GM19099 (cell line): Measurements from ENCODE around the gene ENAH.

ENCODE experiments used
- POLR2A ChIP-seq: IDR thresholded peaks from 3 replicates; pipeline ENCODE4 v1.6.1; 2011; ENCODE audit warnings: low read depth; ENCODE audit not compliant: insufficient read length; ENCODE audit errors: extremely low read depth

Gene ENAH

DNA sequence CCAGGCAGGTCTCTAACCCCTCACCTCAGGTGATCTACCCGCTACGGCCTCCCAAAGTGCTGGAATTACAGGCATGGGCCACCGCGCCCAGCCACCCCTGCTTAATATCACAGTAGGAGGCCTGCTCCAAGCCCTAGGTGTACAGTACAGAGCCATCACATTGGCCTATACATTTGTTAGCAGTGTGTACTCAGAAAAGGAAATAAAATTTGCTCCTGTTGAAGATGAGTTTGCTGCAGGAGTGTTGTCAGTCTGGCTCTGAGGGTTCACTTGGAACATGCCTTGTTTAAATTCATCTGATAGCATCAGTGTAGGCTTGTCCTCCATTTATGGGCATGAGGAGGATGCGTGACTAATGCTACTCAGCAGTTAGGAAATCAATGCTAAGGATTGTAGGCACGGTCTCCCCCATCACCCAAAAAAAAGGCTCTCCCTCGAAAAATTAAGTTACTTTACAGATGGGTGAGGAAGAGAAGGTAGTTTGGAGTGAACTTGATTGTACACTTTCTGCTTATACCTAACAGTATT lies 4.6 kb upstream of the ENAH start:
- TF ChIP-seq POLR2A, result no peak

DNA sequence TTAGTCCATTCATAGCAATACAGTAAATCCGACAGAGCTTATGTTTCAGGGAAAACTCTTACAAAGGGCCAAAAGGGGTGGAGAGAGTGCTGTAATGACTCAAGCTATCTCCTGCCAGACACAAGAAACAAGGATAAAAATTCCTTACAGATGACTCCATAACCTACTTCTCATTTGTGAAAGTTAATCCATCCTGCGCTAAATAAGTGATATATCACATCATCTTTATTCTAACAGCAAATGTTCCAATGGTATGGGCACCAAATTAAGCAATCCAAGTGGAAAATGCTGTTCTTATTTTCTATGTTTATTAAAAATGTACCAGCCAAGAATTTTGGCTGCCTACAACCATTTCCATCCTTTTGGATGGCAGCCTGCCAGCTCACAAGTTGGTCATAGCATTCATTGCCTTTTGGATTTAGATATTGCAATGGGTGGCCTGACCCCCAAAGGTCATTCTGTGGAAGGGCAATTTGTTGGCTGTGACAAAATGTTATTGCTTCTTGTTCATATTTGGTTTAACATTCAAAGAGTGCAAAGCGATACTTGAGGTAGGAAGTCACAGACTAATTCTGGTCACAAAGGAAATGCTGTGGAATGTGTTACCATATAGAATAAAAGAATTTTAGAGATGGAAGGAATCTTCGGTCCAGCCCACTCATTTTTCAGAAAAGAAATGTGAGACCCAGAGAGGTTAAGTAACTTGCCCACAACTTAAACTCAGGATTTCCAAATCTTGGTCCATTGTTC lies 2.8 kb upstream of the ENAH start:
- TF ChIP-seq POLR2A, result no peak

DNA sequence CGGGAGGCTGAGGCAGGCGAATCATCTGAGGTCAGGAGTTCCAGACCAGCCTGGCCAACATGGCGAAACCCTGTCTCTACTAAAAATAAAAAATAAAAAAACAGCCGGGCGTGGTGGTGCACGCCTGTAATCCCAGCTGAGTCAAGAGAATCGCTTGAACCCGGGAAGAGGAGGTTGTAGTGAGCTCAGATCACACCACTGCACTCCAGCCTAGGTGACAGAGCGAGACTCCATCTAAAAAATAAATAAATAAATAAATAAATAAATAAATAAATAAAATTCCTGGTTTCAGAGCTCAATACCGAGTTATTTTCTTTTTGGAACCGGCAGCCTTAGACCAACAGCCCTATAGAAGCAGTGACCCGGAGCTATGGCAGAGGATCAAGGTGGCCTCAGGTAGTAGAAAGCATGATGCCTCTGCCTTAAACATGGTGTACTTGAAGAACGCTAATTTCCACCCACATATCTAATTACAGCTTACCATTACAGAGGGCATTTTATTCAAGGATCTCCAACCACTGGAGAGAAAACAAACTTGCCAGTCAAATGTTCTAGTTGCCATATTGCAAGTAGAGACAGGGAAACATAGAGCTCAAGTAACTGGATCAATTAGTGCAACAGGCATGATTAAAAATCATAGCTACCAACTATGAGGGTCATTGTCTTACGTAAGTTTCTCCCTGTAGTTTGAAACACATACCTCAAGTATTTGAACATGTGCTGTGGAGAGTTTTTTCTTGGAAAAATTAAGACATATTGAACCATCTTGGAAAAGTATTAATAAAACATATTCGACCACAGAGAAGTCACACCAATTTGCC lies 2.0 kb upstream of the ENAH start:
- TF ChIP-seq POLR2A, result no peak

DNA sequence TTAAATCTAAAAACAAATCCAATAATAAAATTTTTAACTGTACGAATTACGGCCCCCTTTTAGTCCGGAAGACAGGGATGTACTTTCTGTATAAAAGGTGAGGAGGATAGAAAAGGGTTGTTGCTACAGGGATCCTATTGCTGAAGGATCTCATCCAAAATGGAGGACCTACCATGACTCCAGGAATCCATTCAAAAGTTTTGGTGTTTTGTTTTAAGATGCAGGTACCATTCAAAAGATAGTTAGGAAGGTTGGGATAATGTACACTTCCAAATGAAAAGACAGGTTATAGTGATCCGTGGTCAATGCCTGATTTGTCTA lies 1.3 kb upstream of the ENAH start:
- TF ChIP-seq POLR2A, result no peak

DNA sequence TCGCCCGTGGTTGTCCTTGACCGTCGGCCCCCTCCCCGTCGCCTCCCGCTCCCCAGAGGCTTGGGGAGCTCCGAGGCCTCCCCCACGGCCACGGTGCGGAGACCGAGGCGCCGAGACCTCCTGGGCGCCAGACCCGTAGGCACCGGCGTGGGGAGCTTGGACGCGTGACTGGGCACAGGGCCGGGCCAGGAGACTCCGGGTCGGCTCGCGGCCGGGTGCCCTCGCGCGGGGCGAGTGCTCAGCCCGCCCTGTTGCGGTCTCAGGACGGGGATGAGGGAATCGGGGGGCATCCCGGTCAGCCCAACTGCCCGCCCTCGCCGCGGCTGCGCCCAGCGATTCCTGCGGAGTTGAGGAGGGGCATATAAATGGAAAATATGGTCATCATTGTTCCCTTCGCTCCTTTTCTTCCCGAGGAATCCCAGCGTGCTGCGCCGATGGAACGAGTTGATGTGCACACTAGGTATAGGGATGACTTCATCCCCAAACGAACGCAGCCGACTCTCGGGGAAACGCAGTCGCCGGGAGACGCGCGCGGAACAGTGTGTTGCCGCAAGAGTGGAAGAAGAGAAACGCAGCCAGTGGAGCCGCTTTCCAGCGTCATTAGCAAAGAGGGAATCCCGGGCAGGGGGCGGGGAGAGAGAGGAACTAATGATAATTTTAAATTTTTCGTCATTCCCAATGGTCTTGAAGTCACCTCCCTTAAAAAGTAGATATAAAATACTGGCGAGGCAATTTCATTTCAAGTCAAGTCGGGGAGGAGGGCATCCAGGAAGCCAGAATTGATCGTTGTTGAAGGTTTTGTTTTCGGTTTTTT lies 747 bp upstream of the ENAH start:
- TF ChIP-seq POLR2A, result no peak

DNA sequence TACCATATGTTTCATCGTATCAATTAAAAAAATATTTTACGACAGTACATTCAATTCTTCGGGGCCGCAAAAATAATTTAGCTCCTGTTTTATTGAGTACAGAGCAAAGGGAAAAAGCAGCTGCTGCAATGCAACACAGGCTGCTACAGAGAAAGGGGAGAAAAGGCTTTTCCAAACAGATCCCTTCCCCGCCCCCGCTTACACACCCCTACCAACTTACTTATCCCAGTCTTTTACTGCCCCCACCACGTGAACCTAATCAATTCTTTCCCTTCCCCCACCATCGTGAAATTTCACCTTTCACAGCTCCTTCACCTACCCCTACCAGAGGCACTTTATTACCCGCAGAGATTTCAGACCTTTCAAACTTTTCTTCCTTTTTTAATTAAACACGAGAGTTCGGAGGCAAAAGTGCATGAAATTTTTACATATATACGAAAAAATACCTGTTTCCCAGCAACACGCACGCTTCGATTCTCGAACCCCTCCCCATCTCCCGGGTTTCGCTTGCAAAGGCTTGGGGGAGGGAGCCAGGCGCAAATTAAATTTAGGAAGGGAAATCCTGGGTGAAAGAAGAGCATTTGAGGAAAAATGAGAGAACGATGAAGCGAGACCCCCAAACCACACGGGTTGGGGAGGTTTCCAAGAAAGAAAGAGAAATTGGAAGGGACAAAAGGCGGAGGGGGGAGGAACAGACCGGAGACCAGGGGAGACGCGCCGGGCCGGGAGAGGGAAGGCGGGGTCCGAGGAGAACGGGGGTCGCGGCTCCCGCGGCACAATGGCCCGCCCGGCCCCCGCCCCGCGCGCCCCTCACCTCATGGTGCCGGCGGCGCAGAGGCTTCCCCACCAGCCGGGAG lies 823 bp downstream of the ENAH start:
- no peak for TF ChIP-seq POLR2A

DNA sequence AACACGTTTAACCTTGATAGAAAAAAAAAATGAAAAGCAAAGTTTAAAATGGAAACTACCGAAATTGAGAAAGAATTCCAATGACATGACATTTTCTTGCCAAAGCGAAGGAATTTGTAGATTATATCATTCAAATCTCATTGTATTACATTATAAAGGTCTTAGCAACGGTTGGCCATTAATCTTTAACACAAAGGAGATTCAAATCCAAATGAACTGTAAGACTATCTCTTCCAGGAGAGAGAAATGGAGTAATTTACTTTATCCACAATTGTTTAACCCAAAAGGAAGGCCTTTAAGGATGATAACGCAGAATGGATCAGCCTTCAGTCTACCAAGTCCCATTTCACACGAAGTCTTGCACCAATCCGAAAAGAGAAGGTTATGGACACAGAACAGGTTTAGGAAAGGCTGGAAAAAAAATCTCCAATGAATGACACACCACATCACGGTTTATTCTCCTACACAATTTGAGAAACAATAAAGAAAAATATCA lies 1.5 kb downstream of the ENAH start:
- TF ChIP-seq POLR2A, result no peak

DNA sequence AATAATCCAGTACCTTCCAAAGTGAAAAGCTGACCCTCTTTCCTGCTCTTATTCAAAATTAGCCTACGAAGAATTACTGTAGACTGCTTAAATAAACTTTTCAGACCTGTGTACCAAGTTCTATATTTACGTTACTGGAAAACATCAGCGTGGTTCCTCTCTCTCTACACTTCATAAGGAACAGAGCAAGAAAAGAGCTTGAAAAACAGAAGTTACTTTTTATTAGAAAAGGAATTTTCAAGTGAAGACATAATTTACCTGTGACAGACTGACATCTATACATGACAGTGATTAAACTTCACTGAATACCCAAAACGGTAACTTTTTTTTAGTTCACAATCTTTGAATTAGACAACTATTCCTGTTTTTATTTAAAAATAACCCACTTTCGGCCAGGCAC lies 2.7 kb downstream of the ENAH start:
- TF ChIP-seq POLR2A, result no peak

DNA sequence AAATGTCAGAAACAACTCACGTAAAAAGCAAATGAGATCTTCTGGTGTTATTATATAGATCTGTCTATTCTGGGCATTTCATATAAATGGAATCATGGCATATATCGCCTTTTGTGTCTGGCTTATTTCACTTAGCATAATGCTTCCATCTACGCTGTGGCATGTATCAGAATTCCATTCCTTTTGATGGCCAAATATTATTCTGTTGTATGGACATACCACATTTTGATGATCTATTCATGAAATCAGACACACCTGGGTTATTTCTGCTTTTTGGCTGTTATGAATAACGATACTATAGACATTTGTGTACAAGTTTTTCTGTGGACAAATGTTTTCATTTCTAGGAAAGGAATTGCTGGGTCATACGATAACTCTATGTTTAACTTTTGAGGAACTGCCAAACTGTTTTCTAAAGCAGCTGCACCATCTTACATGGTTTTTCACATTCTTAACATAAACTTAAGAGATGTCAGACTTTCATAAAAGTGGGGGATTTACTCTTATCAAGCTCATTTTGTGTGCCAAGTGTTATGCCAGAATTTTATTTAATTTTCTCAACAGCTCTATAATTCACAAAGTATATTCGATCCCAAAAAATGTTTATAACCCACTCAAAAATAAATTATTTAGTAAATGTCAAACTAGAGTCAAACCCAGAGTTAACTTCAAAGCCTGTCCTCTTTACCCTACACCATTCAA lies 7.6 kb downstream of the ENAH start:
- TF ChIP-seq POLR2A, result no peak

DNA sequence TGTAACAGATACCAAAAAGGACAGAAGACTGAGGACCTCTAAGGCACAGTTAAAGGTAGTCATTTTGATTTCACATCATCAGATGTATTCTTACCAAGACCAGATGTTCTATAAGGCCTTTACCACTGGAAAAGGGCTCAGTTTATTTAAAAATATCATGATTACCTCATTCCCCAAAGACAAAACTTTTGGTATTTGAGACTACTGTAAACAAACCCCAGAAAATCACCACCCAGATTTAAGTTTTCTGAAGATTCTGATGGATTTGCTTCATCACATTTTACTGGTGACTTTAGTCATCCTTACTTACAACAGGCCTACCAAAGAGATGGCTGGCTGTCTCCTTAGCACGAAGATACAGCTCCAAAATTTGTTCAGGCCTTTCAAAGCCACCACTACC lies 8.3 kb downstream of the ENAH start:
- TF ChIP-seq POLR2A, result no peak

DNA sequence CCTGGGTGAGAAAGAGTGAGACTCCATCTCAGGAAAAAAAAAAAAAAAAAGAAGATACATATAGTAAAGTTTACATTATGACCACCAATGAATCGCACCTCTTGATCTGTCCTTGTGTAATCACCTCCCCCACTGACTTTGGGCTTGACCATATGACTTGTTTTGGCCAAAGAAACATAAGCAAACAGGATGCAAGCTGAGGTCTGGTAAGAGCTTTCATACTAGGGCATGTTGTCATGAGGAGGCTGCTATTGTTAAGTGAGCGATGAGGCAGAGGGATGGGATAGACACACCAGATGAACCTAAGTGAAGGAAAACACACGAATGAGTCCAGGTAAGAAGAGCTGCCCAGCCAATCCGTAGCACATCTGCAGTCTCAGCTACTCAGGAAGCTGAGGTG lies 10.7 kb downstream of the ENAH start:
- no peak for TF ChIP-seq POLR2A

DNA sequence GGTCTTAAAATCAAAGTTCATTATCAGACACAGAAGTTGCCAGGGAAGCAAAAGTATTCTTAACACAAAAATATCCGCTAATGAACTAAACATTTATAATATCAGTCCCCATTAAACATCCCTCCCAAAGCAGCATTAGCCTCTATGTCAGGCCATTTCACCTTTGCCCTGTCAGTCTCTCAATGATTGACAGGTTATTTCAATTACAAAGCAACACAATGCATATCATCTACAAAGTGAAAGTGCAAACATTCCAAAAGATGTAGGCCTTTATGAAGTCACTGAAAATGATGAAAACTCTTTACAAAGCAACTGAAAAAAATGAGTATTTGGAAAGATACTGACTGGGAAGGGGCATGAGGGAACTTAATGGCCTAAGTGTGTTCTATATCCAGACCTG lies 14.1 kb downstream of the ENAH start:
- no peak for TF ChIP-seq POLR2A

DNA sequence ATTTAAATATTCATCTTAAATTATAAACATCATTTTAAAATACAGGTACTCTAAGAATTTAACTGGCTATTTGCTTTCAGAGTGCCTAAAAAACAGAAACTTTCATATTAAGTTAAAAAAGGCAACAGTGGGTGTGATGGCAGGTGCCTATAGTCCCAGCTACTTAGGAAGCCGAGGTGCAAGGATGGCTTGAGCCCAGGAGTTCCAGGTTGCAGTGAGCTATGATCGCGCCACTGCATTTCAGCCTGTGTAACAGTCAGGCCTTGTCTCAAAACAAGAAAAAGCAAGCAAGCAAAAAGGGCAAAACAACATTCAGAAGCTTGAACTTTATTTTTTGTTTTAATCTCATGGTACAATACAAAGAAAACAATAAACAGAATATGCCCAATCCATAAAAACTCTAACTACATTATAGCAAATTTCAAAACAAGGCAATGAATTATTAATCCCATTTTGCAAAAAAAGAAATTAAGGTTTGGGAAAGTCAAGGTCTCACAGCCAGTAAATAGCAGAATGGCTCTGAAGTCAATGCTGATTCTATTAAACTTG lies 15.2 kb downstream of the ENAH start:
- TF ChIP-seq POLR2A, result no peak
